Epithelial cell of esophagus (primary cell): ENCODE data around the gene CALCR.

Experiments used
- DNase-seq: peaks from one replicate; pipeline ENCODE4 v3.0.0; 2010; ENCODE audit warnings: low read depth
- H3K4me3 ChIP-seq: 2 replicates; pipeline ENCODE4 v1.5.1; 2011; ENCODE audit warnings: mild to moderate bottlenecking, low read length, control low read depth
- TF ChIP-seq, protein P1 (sequence below): IDR thresholded peaks from 2 replicates; pipeline ENCODE4 v1.5.1; 2011; ENCODE audit warnings: low read depth, mild to moderate bottlenecking, low read length, control low read depth, inconsistent platforms; ENCODE audit not compliant: insufficient read depth; ENCODE audit errors: missing control alignments

CALCR gene

DNA sequence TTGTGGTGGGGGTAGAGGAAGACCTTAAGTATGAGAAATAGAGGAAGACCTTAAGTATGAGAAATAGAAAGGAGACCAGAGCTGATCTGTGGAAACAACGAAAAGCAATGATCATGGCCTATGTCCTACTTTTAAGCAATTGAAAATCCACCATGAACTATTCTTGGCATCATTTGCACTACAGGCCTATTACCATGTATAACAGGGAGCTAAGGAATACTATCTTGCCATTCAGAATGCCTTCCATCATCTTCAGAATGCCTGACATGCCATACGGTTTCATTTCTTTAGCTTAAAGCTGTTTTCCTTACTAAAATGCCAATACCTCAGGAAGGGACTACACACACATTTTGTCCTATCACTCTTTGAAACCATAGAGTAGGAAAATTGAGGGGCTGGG lies 127.0 kb downstream of the CALCR start:
- TF ChIP-seq, protein P1, sequence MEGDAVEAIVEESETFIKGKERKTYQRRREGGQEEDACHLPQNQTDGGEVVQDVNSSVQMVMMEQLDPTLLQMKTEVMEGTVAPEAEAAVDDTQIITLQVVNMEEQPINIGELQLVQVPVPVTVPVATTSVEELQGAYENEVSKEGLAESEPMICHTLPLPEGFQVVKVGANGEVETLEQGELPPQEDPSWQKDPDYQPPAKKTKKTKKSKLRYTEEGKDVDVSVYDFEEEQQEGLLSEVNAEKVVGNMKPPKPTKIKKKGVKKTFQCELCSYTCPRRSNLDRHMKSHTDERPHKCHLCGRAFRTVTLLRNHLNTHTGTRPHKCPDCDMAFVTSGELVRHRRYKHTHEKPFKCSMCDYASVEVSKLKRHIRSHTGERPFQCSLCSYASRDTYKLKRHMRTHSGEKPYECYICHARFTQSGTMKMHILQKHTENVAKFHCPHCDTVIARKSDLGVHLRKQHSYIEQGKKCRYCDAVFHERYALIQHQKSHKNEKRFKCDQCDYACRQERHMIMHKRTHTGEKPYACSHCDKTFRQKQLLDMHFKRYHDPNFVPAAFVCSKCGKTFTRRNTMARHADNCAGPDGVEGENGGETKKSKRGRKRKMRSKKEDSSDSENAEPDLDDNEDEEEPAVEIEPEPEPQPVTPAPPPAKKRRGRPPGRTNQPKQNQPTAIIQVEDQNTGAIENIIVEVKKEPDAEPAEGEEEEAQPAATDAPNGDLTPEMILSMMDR, result no peak
- H3K4me3 ChIP-seq, result no peak overlapping the region
- no peak for DNase-seq

DNA sequence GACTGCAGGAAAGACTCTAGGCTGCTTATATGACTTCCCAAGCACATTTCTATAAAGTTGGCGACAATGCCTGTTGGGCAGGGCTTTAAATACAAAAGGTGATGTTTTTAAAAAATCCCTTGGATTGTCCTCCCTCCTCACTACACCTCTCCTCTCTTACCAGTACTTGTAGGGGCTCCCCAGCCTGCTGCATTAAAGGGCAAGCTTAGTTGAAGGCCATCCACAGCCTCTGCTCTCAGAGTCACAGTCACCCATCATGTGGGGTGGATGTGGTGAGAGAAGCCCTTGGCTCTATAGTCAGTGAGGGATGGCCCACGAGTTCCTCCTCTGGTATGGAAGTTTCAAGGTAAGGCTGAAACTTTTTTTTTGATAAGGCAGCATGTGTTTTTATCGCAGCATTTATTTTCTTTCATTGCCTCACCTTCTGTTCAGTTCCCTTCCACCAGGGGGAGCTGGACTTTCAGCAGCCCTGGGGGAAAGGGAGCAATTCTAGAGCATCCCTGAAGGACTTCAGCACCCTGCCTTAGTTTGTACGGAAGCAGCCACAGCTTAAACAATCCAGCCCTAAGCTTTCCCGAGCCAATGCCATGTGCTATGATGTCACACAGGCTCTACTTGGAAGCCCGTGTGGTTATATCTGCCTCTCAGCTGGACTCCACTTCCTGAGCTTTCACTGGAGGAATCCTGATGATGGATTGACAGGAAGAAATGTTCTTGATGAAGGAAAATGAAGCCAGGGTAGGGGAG lies 131.9 kb downstream of the CALCR start:
- no peak overlapping the region for H3K4me3 ChIP-seq
- peak; percentile 57 for DNase-seq
- TF ChIP-seq, protein P1, result peak; percentile 90

DNA sequence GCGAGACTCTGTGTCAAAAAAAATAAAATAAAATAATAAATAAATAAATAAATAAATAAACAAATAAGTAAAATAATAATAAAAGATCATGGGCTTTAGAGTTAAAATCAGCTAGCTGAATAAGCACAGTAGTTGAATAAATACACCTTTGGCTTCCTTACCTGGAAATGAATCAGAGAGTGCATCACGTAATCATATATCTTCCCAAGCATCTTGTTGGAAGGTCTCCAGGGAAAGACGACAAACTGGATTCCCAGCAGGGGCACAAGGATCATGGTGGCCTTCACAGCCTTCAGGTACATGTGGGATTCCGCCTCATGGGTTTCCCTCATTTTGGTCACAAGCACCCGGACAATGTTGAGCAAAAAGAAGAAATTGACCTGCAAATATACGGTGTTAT lies 138.7 kb downstream of the CALCR start:
- DNase-seq, result peak; percentile 4
- no peak overlapping the region for H3K4me3 ChIP-seq
- TF ChIP-seq, protein P1, result no peak

DNA sequence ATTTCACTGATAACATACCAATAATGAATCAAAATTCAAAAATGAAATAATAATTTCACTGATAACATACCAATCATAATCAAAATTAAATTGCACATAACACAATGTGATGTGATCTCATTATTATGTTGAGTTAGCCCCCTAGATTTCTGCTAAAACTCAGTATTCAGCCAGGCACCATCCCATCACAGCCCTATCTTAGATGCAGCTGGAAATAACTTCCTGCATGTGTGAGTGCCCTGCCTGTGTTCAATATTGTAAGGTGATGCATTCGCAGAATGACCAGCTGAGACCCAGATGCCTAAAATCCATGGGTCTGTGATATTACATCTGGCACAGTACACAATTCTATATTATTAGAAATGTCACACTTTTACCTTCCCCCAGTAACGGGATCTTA lies 142.4 kb downstream of the CALCR start:
- H3K4me3 ChIP-seq, result no peak overlapping the region
- DNase-seq, result no peak
- TF ChIP-seq, protein P1, result no peak

DNA sequence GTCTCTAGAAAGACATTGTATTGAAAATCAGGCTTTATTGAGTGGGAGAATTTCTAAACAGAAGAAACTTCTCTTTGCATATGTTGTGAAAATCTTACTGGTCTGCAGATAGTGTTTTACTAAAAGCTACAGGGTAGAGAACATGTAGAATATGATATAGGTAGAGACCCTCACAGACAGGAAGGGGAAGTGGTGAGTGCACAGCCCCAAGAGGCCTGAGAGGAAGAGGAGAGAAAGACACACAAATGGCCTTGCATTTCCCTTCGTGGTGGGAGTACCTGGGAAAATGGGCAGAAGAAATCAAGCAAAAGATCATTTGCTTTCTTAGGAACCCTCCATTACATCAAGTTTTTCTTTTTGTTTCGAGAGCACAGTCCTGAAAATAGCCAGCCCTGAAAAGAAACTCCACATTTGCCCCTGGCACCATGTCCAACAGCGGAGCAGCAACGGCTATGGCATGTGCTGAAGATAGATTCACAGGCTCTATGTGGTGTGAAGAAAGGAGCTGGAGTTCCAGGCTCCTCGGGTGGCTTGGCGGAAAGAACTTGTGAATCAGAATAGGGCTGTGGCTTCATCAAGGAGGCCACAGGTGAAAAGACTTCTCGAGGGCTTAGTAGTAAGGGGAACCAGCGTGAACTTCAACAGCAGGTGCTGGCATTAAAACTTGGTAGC lies 143.5 kb downstream of the CALCR start:
- no peak for DNase-seq
- TF ChIP-seq, protein P1, result no peak
- no peak overlapping the region for H3K4me3 ChIP-seq

DNA sequence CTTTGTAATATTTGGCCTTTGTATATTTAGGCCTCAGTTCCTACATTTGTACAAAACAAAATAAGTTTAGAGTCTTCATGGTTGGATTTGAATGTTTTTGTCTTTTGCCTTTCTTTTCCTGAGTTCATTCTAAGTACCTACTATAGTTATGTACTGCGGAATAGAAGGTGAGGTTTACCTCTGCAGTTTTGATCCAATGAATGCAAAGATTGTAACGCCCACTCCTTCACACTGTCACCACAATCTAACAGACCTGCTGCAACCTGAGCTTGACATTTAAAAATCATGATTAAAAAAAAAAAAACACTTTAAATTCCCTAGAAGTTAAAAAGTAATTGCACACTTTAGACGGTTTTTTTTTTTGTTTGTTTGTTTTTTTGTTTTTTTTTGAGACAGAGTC lies 145.0 kb downstream of the CALCR start:
- no peak overlapping the region for H3K4me3 ChIP-seq
- DNase-seq, result no peak
- TF ChIP-seq, protein P1, result no peak
